Stimulated activated naive CD8-positive, alpha-beta T cell treated with anti-CD3 and anti-CD28 coated beads, Interleukin-15, Interleukin-2, amounts not matched to agents 100 ng/mL and 50 ng/mL, for 24 hours (primary cell): Measurements from ENCODE around the gene GJA10.
A peak's percentile ranks its signal among the peaks of the same experiment; 100 is the strongest.

Experiments used
- H3K27ac Mint-ChIP-seq: one replicate; pipeline ENCODE4 v1.8.0; 2021; ENCODE audit warnings: mild to moderate bottlenecking, mixed read lengths
- H3K27me3 Mint-ChIP-seq: one replicate; pipeline ENCODE4 v1.8.0; 2021; ENCODE audit warnings: mixed read lengths
- H3K36me3 Mint-ChIP-seq: one replicate; pipeline ENCODE4 v1.8.0; 2021; ENCODE audit warnings: low read depth, mixed read lengths
- H3K4me1 Mint-ChIP-seq: one replicate; pipeline ENCODE4 v1.8.0; 2021; ENCODE audit warnings: low read depth, mixed read lengths
- H3K4me3 Mint-ChIP-seq: one replicate; pipeline ENCODE4 v1.8.0; 2021; ENCODE audit warnings: mild to moderate bottlenecking, mixed read lengths
- H3K9me3 Mint-ChIP-seq: one replicate; pipeline ENCODE4 v1.8.0; 2021; ENCODE audit warnings: mixed read lengths

Gene GJA10

DNA sequence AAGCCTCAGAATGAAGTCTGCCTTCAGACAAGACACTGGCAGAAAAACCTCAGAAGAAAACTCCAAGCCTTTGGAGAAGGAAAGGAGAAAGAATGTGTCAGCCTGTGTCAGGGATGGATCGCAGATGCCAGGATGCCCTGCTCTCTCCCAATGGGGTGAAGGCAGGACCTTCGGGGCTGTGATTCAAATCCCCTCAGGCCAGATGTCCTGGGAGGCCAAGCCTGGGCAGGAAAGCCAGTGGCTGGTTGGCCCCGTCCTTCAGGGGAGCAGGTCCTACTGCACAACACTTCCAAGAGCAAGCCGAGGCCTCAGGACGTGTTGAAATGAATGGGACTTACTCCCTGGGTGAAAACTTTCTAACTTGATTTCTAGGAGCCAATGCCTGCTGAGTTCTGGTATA is 36.5 kb downstream of the GJA10 start:
- peaks cover 68% of the 10 kb centered on the region for H3K4me1 Mint-ChIP-seq
- peaks cover 88% of the 10 kb centered on the region for H3K36me3 Mint-ChIP-seq
- no peak overlapping the region for H3K4me3 Mint-ChIP-seq
- H3K9me3 Mint-ChIP-seq: no peaks in the 10 kb centered on the region
- H3K27ac Mint-ChIP-seq: peak overlapping the region; percentile 85
- H3K27me3 Mint-ChIP-seq: no peaks in the 10 kb centered on the region

- H3K27me3 Mint-ChIP-seq: no peaks in the 10 kb centered on the region
- H3K4me1 Mint-ChIP-seq: peaks cover 58% of the 10 kb centered on the region
- H3K27ac Mint-ChIP-seq: peak overlapping the region; percentile 33
- H3K9me3 Mint-ChIP-seq: no peaks in the 10 kb centered on the region
- H3K4me3 Mint-ChIP-seq: no peak overlapping the region
- H3K36me3 Mint-ChIP-seq: peaks cover 96% of the 10 kb centered on the region
Measured at GRCh38 chr6:89932245-89932802, 38.1 kb downstream of the GJA10 start.

- H3K9me3 Mint-ChIP-seq: no peaks in the 10 kb centered on the region
- no peak overlapping the region for H3K4me3 Mint-ChIP-seq
- peaks cover 33% of the 10 kb centered on the region for H3K4me1 Mint-ChIP-seq
- peak overlapping the region; percentile 81 for H3K27ac Mint-ChIP-seq
- peaks cover 94% of the 10 kb centered on the region for H3K36me3 Mint-ChIP-seq
- no peaks in the 10 kb centered on the region for H3K27me3 Mint-ChIP-seq
Measured at GRCh38 chr6:89934685-89935366, 40.6 kb downstream of the GJA10 start.

DNA sequence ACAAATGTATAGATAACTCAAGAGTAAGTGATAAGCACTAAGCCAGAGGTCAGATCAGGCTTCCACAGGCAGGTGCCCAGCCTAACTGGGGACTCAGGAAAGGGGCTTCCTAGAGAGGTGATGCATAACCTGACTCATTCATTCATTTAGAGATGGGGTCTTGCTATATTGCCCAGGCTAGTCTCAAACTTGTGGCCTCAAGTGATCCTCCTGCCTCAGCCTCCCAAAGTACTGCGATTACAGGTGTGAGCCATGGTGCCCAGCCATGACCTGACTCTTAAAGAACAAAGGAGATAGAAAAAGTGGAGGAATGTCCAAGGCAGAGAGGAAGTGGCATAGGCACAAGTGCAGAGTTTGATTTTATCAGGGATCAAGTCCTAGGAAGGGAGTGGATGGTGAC is 41.9 kb downstream of the GJA10 start:
- Mint-ChIP-seq H3K9me3 (no peaks in the 10 kb centered on the region), H3K27ac (peak overlapping the region; percentile 70), H3K36me3 (peaks cover 94% of the 10 kb centered on the region), H3K4me3 (no peak overlapping the region), H3K4me1 (peaks cover 30% of the 10 kb centered on the region), H3K27me3 (no peaks in the 10 kb centered on the region)

- peaks cover 86% of the 10 kb centered on the region for H3K36me3 Mint-ChIP-seq
- H3K27me3 Mint-ChIP-seq: no peaks in the 10 kb centered on the region
- no peak overlapping the region for H3K4me3 Mint-ChIP-seq
- H3K4me1 Mint-ChIP-seq: peaks cover 34% of the 10 kb centered on the region
- no peaks in the 10 kb centered on the region for H3K9me3 Mint-ChIP-seq
- H3K27ac Mint-ChIP-seq: peak overlapping the region; percentile 26
Measured at GRCh38 chr6:89938014-89938413, 43.7 kb downstream of the GJA10 start.

GRCh38 chr6:89939144-89939543 is 44.9 kb downstream of the GJA10 start:
- Mint-ChIP-seq H3K27me3 (no peaks in the 10 kb centered on the region), H3K9me3 (no peaks in the 10 kb centered on the region), H3K36me3 (peaks cover 90% of the 10 kb centered on the region), H3K27ac (peak overlapping the region; percentile 71), H3K4me3 (no peak overlapping the region), H3K4me1 (peaks cover 37% of the 10 kb centered on the region)

GRCh38 chr6:89940225-89941027 is 46.2 kb downstream of the GJA10 start:
- H3K27ac Mint-ChIP-seq: peak overlapping the region; percentile 31
- H3K4me3 Mint-ChIP-seq: no peak overlapping the region
- H3K36me3 Mint-ChIP-seq: peaks cover 90% of the 10 kb centered on the region
- no peaks in the 10 kb centered on the region for H3K27me3 Mint-ChIP-seq
- H3K9me3 Mint-ChIP-seq: no peaks in the 10 kb centered on the region
- H3K4me1 Mint-ChIP-seq: peaks cover 49% of the 10 kb centered on the region

DNA sequence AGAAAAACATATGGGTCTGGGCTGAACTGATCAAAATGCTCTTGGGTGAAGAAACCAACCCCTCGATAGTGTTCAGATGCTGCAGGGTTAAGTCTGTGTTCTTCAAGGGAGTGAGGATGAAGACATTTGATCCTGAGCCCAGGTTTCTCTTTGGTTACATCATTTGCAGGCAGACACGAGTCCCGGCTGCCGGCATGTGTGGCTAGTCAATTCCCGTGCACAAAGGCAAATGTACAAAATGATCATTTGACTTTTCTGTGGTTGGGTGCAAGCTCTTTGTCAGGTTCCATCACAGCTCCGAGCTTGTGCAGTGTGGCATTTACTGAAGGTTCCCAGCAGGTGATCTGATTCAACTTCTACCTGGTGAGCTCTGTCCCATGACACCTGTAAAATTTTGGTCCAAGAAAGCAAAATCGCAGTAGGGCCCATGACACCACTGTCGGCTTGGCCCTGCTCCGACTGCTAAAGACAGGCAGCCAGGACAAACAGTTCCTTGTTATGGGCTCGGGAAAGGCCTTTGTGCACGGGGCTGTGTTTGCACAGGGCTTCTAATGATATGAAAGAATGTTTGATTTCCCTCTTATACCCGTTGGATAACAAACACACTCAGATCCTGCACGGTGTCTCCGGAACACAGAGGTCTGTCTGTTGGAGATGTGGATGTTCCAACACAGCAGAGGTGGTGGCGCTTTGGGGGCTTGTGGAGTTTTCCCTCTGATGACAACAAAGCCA is 46.9 kb downstream of the GJA10 start:
- Mint-ChIP-seq H3K4me1 (peaks cover 57% of the 10 kb centered on the region), H3K27ac (peak overlapping the region; percentile 72), H3K4me3 (no peak overlapping the region), H3K36me3 (peaks cover 90% of the 10 kb centered on the region), H3K9me3 (no peaks in the 10 kb centered on the region), H3K27me3 (no peaks in the 10 kb centered on the region)

GRCh38 chr6:89941763-89942497 is 47.7 kb downstream of the GJA10 start:
- peaks cover 90% of the 10 kb centered on the region for H3K36me3 Mint-ChIP-seq
- H3K4me3 Mint-ChIP-seq: no peak overlapping the region
- H3K27ac Mint-ChIP-seq: peak overlapping the region; percentile 72
- peaks cover 61% of the 10 kb centered on the region for H3K4me1 Mint-ChIP-seq
- H3K27me3 Mint-ChIP-seq: no peaks in the 10 kb centered on the region
- no peaks in the 10 kb centered on the region for H3K9me3 Mint-ChIP-seq

DNA sequence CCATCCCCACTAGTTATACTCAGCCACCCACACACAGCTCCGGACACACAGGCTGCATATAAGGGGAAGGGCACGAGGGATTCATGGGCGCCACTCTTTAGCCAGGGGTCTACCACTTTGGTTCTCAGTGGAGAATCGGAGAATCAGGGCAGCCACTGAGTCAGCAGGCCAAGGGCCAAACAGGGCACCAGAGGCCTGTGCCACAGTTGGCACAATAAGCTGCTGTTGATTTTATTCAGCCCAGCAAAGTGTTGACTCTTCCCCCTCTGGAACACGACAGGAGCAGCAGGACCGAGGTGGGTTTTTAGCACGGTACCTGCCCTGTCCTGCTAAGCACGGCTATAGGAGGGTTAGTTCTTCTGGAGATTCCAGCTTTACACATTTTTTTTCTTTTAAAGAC is 48.3 kb downstream of the GJA10 start:
- H3K27me3 Mint-ChIP-seq: no peaks in the 10 kb centered on the region
- H3K36me3 Mint-ChIP-seq: peaks cover 89% of the 10 kb centered on the region
- peaks cover 67% of the 10 kb centered on the region for H3K4me1 Mint-ChIP-seq
- H3K4me3 Mint-ChIP-seq: no peak overlapping the region
- H3K27ac Mint-ChIP-seq: peak overlapping the region; percentile 59
- H3K9me3 Mint-ChIP-seq: no peaks in the 10 kb centered on the region

GRCh38 chr6:89944181-89944755 is 50.0 kb downstream of the GJA10 start:
- Mint-ChIP-seq H3K4me1 (peaks cover 69% of the 10 kb centered on the region), H3K4me3 (no peak overlapping the region), H3K27ac (peak overlapping the region; percentile 12)

DNA sequence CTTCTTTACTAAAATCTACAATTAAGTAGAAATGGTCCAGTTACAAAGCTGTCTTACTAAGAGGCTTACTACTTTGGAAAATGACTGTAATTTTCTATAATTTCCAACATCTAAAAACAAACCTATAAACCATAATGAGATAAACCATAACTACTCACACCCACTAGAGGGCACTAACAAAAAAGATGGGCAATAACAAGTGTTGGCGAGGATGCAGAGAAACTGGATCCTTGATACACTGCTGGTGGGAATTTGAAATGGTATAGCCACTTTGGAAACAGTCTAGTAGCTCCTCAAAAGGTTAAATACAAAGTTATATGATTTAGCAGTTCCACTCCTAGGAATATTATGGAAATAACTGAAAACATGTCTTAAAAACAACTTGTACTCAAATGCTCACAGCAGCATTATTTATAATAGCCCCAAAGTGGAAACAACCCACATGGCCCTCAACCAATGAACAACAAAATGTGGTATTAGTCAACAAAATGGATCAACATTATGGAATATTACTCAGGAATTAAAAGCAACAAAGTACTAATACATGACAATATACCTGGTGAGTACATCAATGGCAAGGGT is 50.6 kb downstream of the GJA10 start:
- Mint-ChIP-seq H3K9me3 (no peaks in the 10 kb centered on the region), H3K4me1 (peaks cover 75% of the 10 kb centered on the region), H3K27me3 (no peaks in the 10 kb centered on the region), H3K4me3 (no peak overlapping the region), H3K36me3 (peaks cover 79% of the 10 kb centered on the region), H3K27ac (peak overlapping the region; percentile 49)

More at GRCh38 chr6:89944181-89944755, 50.0 kb downstream of the GJA10 start:
- Mint-ChIP-seq H3K27me3 (no peaks in the 10 kb centered on the region), H3K9me3 (no peaks in the 10 kb centered on the region), H3K36me3 (peaks cover 76% of the 10 kb centered on the region)
